Endothelial cell of umbilical vein (primary cell): ENCODE results near the gene RPLP1.

Source experiments
- EZH2 ChIP-seq: IDR thresholded peaks from 2 replicates; pipeline ENCODE4 v1.6.1; 2012; ENCODE audit warnings: borderline replicate concordance, low read depth, mild to moderate bottlenecking, moderate library complexity, low read length, inconsistent platforms; ENCODE audit not compliant: severe bottlenecking
- TF ChIP-seq, protein P1 (sequence below), 2 donors: IDR thresholded peaks; 1 replicate in 1 of 2; 2 replicates in 1 of 2; pipeline ENCODE4 v1.5.1; 2011; ENCODE audit warnings: low read length in 2 of 2, mild to moderate bottlenecking in 2 of 2, moderate library complexity in 2 of 2, control low read depth in 1 of 2, inconsistent platforms in 1 of 2, low read depth in 1 of 2; ENCODE audit not compliant: insufficient read depth in 1 of 2; ENCODE audit errors: extremely low read depth in 1 of 2

DNA sequence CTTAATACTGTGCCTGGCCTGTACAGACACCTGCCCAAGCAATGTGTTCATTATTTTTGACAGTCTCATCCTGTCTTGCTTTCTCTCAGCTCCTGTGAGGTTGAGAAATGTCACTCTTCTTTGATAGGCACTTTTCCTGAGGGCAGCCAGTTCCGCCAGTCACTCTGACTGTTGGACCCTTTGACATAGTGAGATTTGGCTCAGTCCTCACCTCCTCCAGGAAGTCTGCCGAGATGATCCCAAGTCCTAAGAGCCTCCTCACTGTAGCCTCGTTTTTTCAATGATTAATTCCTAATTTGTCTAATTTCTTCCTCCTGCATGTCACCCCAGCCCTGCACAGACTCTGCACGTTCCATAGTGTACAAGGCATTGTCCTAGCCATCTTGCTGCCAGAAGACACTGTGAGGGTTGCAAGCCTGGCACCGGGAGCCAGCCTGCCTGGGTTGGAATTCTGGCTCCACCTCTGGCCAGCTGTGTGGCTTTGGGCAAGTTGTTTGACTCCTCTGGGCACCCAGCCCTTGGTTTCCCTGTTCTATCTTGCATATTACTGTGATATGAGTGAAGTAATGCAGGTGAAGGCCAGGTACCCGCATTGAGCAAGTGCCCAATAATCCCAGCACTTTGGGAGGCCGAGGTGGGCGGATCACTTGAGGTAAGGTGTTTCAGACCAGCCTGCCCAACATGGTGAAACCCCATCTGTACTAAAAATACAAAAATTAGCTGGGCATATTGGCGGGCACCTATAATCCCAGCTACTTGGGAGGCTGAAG lies 24.3 kb downstream of the RPLP1 start:
- TF ChIP-seq, protein P1, sequence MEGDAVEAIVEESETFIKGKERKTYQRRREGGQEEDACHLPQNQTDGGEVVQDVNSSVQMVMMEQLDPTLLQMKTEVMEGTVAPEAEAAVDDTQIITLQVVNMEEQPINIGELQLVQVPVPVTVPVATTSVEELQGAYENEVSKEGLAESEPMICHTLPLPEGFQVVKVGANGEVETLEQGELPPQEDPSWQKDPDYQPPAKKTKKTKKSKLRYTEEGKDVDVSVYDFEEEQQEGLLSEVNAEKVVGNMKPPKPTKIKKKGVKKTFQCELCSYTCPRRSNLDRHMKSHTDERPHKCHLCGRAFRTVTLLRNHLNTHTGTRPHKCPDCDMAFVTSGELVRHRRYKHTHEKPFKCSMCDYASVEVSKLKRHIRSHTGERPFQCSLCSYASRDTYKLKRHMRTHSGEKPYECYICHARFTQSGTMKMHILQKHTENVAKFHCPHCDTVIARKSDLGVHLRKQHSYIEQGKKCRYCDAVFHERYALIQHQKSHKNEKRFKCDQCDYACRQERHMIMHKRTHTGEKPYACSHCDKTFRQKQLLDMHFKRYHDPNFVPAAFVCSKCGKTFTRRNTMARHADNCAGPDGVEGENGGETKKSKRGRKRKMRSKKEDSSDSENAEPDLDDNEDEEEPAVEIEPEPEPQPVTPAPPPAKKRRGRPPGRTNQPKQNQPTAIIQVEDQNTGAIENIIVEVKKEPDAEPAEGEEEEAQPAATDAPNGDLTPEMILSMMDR (IDR thresholded peaks at IDR 0.05; ENCODE audit: extremely low read depth in 1 of 2, insufficient read depth in 1 of 2, low read depth in 1 of 2, low read length in 2 of 2), result no peak
- TF ChIP-seq EZH2, result no peak
